ENCODE results near the gene PPP1CC. TPM values are rescaled to one million over a fixed set of nuclear protein-coding genes. Genes with fewer than 3 reads are reported as not detected.

The PPP1CC gene
- total RNA-seq, 2 experiments from 2014 or later, result 221 to 230 TPM

DNA sequence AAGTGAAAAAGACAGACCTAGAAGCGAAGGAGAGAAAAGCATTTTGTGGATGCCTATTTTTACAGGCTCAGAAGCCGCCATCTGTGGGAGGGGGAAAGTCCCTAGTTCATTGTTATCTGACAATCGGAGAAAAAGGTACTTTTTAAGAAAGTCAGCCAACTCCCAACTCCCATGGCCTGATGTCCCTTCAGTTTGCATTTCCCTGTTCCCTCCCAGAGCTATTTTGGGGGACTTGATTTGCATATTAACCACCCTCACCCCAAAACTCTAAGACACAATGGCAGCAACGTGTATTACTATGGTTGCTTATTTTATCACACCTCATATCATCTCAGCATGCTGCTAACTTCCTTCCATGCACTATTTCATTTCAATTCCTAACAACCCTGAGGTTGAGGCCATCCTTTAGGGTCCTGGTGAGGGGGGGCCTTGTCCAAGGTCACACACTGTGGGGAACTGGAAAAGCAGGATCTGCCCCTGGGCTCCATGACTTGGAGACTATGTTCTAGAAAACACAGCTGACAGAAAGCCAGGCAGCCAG lies 72.5 kb downstream of the PPP1CC start:
- CTCF ChIA-PET, result no interaction called here
- POLR2A ChIA-PET, result no interaction called here
- H3K9me3 Mint-ChIP-seq, result peaks cover 6% of the 10 kb centered on the region
- no peak overlapping the region for H3K27ac Mint-ChIP-seq
- peaks cover 40% of the 10 kb centered on the region for H3K4me1 Mint-ChIP-seq
- DNase-seq, result no peak
- H3K36me3 Mint-ChIP-seq (ENCODE audit: low read depth), result peaks cover 26% of the 10 kb centered on the region
- H3K27me3 Mint-ChIP-seq, result no peaks in the 10 kb centered on the region
- no peak overlapping the region for H3K4me3 Mint-ChIP-seq

Other genes with a start within 250 kb of the PPP1CC start
- gene VPS29, start 240.8 kb downstream of the PPP1CC start, total RNA-seq, result 100 to 1,000 TPM; 129 to 137 TPM
- gene RAD9B, start 240.6 kb downstream of the PPP1CC start, total RNA-seq, result 1 to 10 TPM; 1.1 to 2.0 TPM
- gene PPTC7, start 159.6 kb downstream of the PPP1CC start, total RNA-seq, result 10 to 100 TPM; 31.5 to 31.8 TPM
- gene TCTN1, start 128.8 kb downstream of the PPP1CC start, total RNA-seq, result 1 to 10 TPM; 2.6 to 3.4 TPM
- gene HVCN1, start 53.8 kb downstream of the PPP1CC start, total RNA-seq, result 10 to 100 TPM; 11.6 to 12.9 TPM
- not detected for gene CCDC63, start 104.1 kb upstream of the PPP1CC start, total RNA-seq
- gene MYL2, start 177.7 kb upstream of the PPP1CC start, total RNA-seq, result not detected